GM23338 (cell line): ENCODE data around the gene SCARF1. TPM values are rescaled to one million over a fixed set of nuclear protein-coding genes. Genes with fewer than 3 reads are reported as not detected.

Source experiments
- ATAC-seq: fragments of 200-7000 bp; cut with Tn5 transposase; 3 replicates; pipeline ENCODE4 v1.9.1; 2020
- DNase-seq: peaks from one replicate; pipeline ENCODE4 v3.0.0-alpha.2; 2015; ENCODE audit warnings: low spot score
- H2AFZ ChIP-seq: fragments of 200-600 bp; sonication (generic); 2 replicates; pipeline ENCODE4 v1.8.0; 2016; ENCODE audit warnings: antibody characterized with exemption, mild to moderate bottlenecking, moderate library complexity
- H3F3A ChIP-seq: fragments of 200-600 bp; sonication (generic); replicated peaks from 2 replicates; pipeline ENCODE4 v1.8.0; 2017; ENCODE audit warnings: antibody characterized with exemption, mixed run types, low read depth
- H3K27ac ChIP-seq: fragments of 200-600 bp; sonication (generic); 2 replicates; pipeline ENCODE4 v1.6.1; 2016; ENCODE audit warnings: low read depth
- H3K27me3 ChIP-seq: fragments of 200-600 bp; sonication (generic); 2 replicates; pipeline ENCODE4 v1.8.0; 2016; ENCODE audit warnings: mild to moderate bottlenecking, mixed run types, moderate library complexity; ENCODE audit not compliant: insufficient read depth
- H3K36me3 ChIP-seq: fragments of 200-600 bp; sonication (generic); 2 replicates; pipeline ENCODE4 v1.8.0; 2016; ENCODE audit warnings: mild to moderate bottlenecking; ENCODE audit not compliant: insufficient read depth
- H3K4me1 ChIP-seq: fragments of 200-600 bp; sonication (generic); 2 replicates; pipeline ENCODE4 v1.8.0; 2016; ENCODE audit warnings: mild to moderate bottlenecking, moderate library complexity; ENCODE audit not compliant: insufficient read depth
- H3K4me2 ChIP-seq: fragments of 200-600 bp; sonication (generic); 2 replicates; pipeline ENCODE4 v1.7.1; 2017; ENCODE audit warnings: mixed run types
- H3K4me3 ChIP-seq: fragments of 200-600 bp; sonication (generic); 2 replicates; pipeline ENCODE4 v1.6.1; 2016; ENCODE audit warnings: mixed run types
- H3K79me2 ChIP-seq: fragments of 200-600 bp; sonication (generic); replicated peaks from 2 replicates; pipeline ENCODE4 v1.8.0; 2017; ENCODE audit warnings: mild to moderate bottlenecking; ENCODE audit not compliant: insufficient read depth
- H3K9me2 ChIP-seq: fragments of 200-600 bp; sonication (generic); 2 replicates; pipeline ENCODE4 v1.8.0; 2017; ENCODE audit not compliant: insufficient read depth
- H4K20me1 ChIP-seq: fragments of 200-600 bp; sonication (generic); replicated peaks from 2 replicates; pipeline ENCODE4 v1.8.0; 2017; ENCODE audit warnings: mild to moderate bottlenecking; ENCODE audit not compliant: insufficient read depth
- H3K27ac Mint-ChIP-seq: 2 replicates; pipeline ENCODE4 v1.8.0; 2020; ENCODE audit warnings: inconsistent platforms, mild to moderate bottlenecking, moderate library complexity, mixed read lengths
- H3K27me3 Mint-ChIP-seq: 3 replicates; pipeline ENCODE4 v1.8.0; 2022; ENCODE audit warnings: low read depth, mild to moderate bottlenecking, moderate library complexity, mixed read lengths, inconsistent platforms; ENCODE audit not compliant: insufficient read depth, poor library complexity
- H3K36me3 Mint-ChIP-seq: 3 replicates; pipeline ENCODE4 v1.8.0; 2021; ENCODE audit warnings: low read depth, mild to moderate bottlenecking, inconsistent platforms, moderate library complexity, mixed read lengths
- H3K4me1 Mint-ChIP-seq: 3 replicates; pipeline ENCODE4 v1.8.0; 2020; ENCODE audit warnings: mild to moderate bottlenecking, inconsistent platforms, mixed read lengths
- H3K4me3 Mint-ChIP-seq: 3 replicates; pipeline ENCODE4 v1.8.0; 2021; ENCODE audit warnings: moderate library complexity, mild to moderate bottlenecking, inconsistent platforms, mixed read lengths
- H3K9me3 Mint-ChIP-seq: 3 replicates; pipeline ENCODE4 v1.8.0; 2020; ENCODE audit warnings: moderate library complexity, mild to moderate bottlenecking, inconsistent platforms, mixed read lengths
- CREB1 ChIP-seq: fragments of 250-450 bp; sonication (Bioruptor Pico); IDR thresholded peaks from 2 replicates; pipeline ENCODE4 v1.5.0; 2020; ENCODE audit warnings: low read depth, mild to moderate bottlenecking, moderate library complexity
- CTCF ChIP-seq, 2 experiments: fragments of 200-600 bp in 1 of 2; sonication (generic) in 1 of 2; conservative IDR thresholded peaks; 2 replicates each; pipeline versions ENCODE4 v1.5.1 to v1.6.1; 2016 to 2017; ENCODE audit warnings: antibody characterized with exemption in 2 of 2, low read depth in 2 of 2, mild to moderate bottlenecking in 2 of 2, moderate library complexity in 1 of 2
- ETS1 ChIP-seq: IDR thresholded peaks from 2 replicates; pipeline ENCODE4 v1.6.1; 2016; ENCODE audit warnings: antibody characterized with exemption
- EZH2 ChIP-seq: fragments of 200-600 bp; sonication (generic); IDR thresholded peaks from one replicate; pipeline ENCODE4 v1.8.0; 2017; ENCODE audit warnings: antibody characterized with exemption, mild to moderate bottlenecking, low read depth; ENCODE audit not compliant: unreplicated experiment
- EZH2phosphoT487 ChIP-seq: fragments of 200-600 bp; sonication (generic); IDR thresholded peaks from one replicate; pipeline ENCODE4 v1.8.1; 2018; ENCODE audit warnings: antibody characterized with exemption; ENCODE audit not compliant: unreplicated experiment
- JUNB ChIP-seq: IDR thresholded peaks from one replicate; pipeline ENCODE4 v1.6.1; 2016; ENCODE audit warnings: antibody characterized with exemption; ENCODE audit not compliant: unreplicated experiment
- NANOG ChIP-seq: IDR thresholded peaks from 2 replicates; pipeline ENCODE4 v1.6.1; 2016; ENCODE audit warnings: antibody characterized with exemption, borderline replicate concordance
- POLR2AphosphoS5 ChIP-seq: IDR thresholded peaks from 2 replicates; pipeline ENCODE4 v1.6.1; 2016; ENCODE audit warnings: antibody characterized with exemption, low read depth
- STAT1 ChIP-seq: IDR thresholded peaks from one replicate; pipeline ENCODE4 v1.6.1; 2016; ENCODE audit warnings: antibody characterized with exemption; ENCODE audit not compliant: unreplicated experiment
- ZNF114 ChIP-seq: fragments of 250-450 bp; sonication (Bioruptor Pico); IDR thresholded peaks from 2 replicates; pipeline ENCODE4 v1.5.0; 2020; ENCODE audit warnings: mild to moderate bottlenecking, moderate library complexity
- ZNF331 ChIP-seq: fragments of 250-450 bp; sonication (Bioruptor Pico); IDR thresholded peaks from 2 replicates; pipeline ENCODE4 v1.5.0; 2020; ENCODE audit warnings: low read depth, mild to moderate bottlenecking, moderate library complexity
- polyA plus RNA-seq: library from polyadenylated mRNA; unstranded; fragments of >200 nt; fragmentation: Nextera tagmentation; extraction: Ambion mirVana; gene quantifications from 2 replicates; pipeline ENCODE4 v1.2.1, GENCODE V29; 2016
- total RNA-seq: library from RNA; depleted of rRNA; stranded (reverse); fragments of >200 nt; shearing (Covaris generic); gene quantifications from 2 replicates; pipeline ENCODE4 v1.2.3, GENCODE V29; 2014

Gene SCARF1
- total and polyA plus RNA-seq, 2 experiments from 2014 or later = 0.76 to 1.6 TPM

- no peak overlapping the region for H3K27ac Mint-ChIP-seq
- peak; percentile 49 for DNase-seq
- peak overlapping the region; percentile 88 for H2AFZ ChIP-seq
Observed at GRCh38 chr17:1604831-1605528, 40.6 kb downstream of the SCARF1 start.

GRCh38 chr17:1601571-1601970 lies 44.0 kb downstream of the SCARF1 start:
- no peaks in the 10 kb centered on the region for H3K9me2 ChIP-seq
- peaks cover 12% of the 10 kb centered on the region; the same call in 2 of the 3 replicates for H3K36me3 Mint-ChIP-seq
- peaks cover 3% of the 10 kb centered on the region for H3K27me3 Mint-ChIP-seq

More at GRCh38 chr17:1604831-1605528, 40.6 kb downstream of the SCARF1 start:
- Histone ChIP-seq H3K4me2 (peak overlapping the region; percentile 55; the same call in 1 of the 2 replicates), H3K79me2 (no peaks in the 10 kb centered on the region), H3K36me3 (no peaks in the 10 kb centered on the region), H3F3A (no peaks in the 10 kb centered on the region), H3K4me1 (peaks cover 8% of the 10 kb centered on the region), H4K20me1 (no peaks in the 10 kb centered on the region), H3K4me3 (no peak overlapping the region), H3K27me3 (no peaks in the 10 kb centered on the region), H3K27ac (no peak overlapping the region), H3K9me2 (no peaks in the 10 kb centered on the region)
- no peak for TF ChIP-seq NANOG
- peak; percentile 79 for ATAC-seq
- peaks cover 12% of the 10 kb centered on the region for H3K36me3 Mint-ChIP-seq
- peaks cover 10% of the 10 kb centered on the region for H3K4me1 Mint-ChIP-seq
- H3K4me3 Mint-ChIP-seq = peak overlapping the region; percentile 50
- peaks cover 10% of the 10 kb centered on the region for H3K9me3 Mint-ChIP-seq
- H3K27me3 Mint-ChIP-seq = peaks cover 12% of the 10 kb centered on the region

More at GRCh38 chr17:1601571-1601970, 44.0 kb downstream of the SCARF1 start:
- Mint-ChIP-seq H3K9me3 (peaks cover 10% of the 10 kb centered on the region), H3K4me3 (no peak overlapping the region), H3K4me1 (peaks cover 8% of the 10 kb centered on the region), H3K27ac (no peak overlapping the region)
- H3K27me3 ChIP-seq = no peaks in the 10 kb centered on the region
- peaks cover 8% of the 10 kb centered on the region for H3K4me1 ChIP-seq
- no peaks in the 10 kb centered on the region for H4K20me1 ChIP-seq
- H2AFZ ChIP-seq = no peak overlapping the region
- H3K4me2 ChIP-seq = no peak overlapping the region
- TF ChIP-seq JUNB (no peak), POLR2AphosphoS5 (no peak), ZNF331 (CRISPR knock-in tag) (no peak), EZH2 (no peak), NANOG (no peak), EZH2phosphoT487 (no peak), CTCF (conservative IDR thresholded peaks at IDR 0.05; ENCODE audit: low read depth in 2 of 2) (no peak), CREB1 (CRISPR knock-in tag) (no peak), STAT1 (no peak), ETS1 (no peak), ZNF114 (CRISPR knock-in tag) (no peak)
- H3K27ac ChIP-seq = no peak overlapping the region
- H3K4me3 ChIP-seq = no peak overlapping the region
- no peaks in the 10 kb centered on the region for H3K36me3 ChIP-seq
- no peaks in the 10 kb centered on the region for H3F3A ChIP-seq
- ATAC-seq (no peak), DNase-seq (peak; percentile 0)
- H3K79me2 ChIP-seq = no peaks in the 10 kb centered on the region
